Endothelial cell of umbilical vein (primary cell): Measurements from ENCODE around the gene PCDHGB7. TPM values are rescaled to one million over a fixed set of nuclear protein-coding genes. Genes with fewer than 3 reads are reported as not detected.
"Not testable (repeated sequence)": the region's sequence is repeated elsewhere in the genome, so short reads cannot be mapped to it uniquely, and the experiment has no call there.

Source experiments
- BruUV-seq: library from RNA; stranded (reverse); fragments of 400-500 nt; replicated peaks from 2 replicates; lab custom pipeline; 2021; lab: Mats Ljungman, UMichigan
- CTCF ChIA-PET: fragments of 300-600, 350-600 bp; sonication (Branson Sonifier 250); formaldehyde crosslinking; loops from one replicate; lab custom pipeline; 2021; ENCODE audit warnings: antibody characterized with exemption, inconsistent platforms; lab: Charles Lee
- POLR2A ChIA-PET: fragments of 300-600, 350-600 bp; sonication (Branson Sonifier 250); formaldehyde crosslinking; loops from one replicate; lab custom pipeline; 2021; ENCODE audit warnings: antibody characterized with exemption, inconsistent platforms; lab: Charles Lee
- DNase-seq: peaks from one replicate; pipeline ENCODE4 v3.0.0-alpha.2; 2011; ENCODE audit warnings: low read depth, low spot score
- FAIRE-seq: peaks from 2 replicates; lab custom pipeline; 2011; peaks lifted over from hg19 to GRCh38; lab: Jason Lieb, UNC
- H2AFZ ChIP-seq: 2 replicates; pipeline ENCODE4 v1.6.0; 2012; ENCODE audit warnings: low read depth, low read length, control low read depth, inconsistent platforms
- H3K27ac ChIP-seq: 2 replicates; pipeline ENCODE4 v1.5.1; 2011; ENCODE audit warnings: low read depth, mild to moderate bottlenecking, control low read depth, low read length, moderate library complexity; ENCODE audit not compliant: insufficient read depth
- H3K27me3 ChIP-seq, 2 experiments: 2 replicates each; pipeline versions ENCODE4 v1.6.0 to v1.6.1; 2011; ENCODE audit warnings: low read length in 2 of 2, mixed read lengths in 1 of 2; ENCODE audit not compliant: control insufficient read depth in 2 of 2, insufficient read depth in 2 of 2
- H3K36me3 ChIP-seq, 2 experiments: 2 replicates in 1 of 2; 3 replicates in 1 of 2; pipeline ENCODE4 v1.5.1; 2011; ENCODE audit warnings: low read length in 2 of 2, mild to moderate bottlenecking in 1 of 2, moderate library complexity in 1 of 2; ENCODE audit not compliant: control insufficient read depth in 2 of 2, insufficient read depth in 2 of 2; ENCODE audit errors: extremely low read depth in 1 of 2
- H3K4me1 ChIP-seq: 3 replicates; pipeline ENCODE4 v1.5.1; 2011; ENCODE audit warnings: mild to moderate bottlenecking, low read length; ENCODE audit not compliant: control insufficient read depth, insufficient read depth; ENCODE audit errors: extremely low read depth
- H3K4me2 ChIP-seq: 2 replicates; pipeline ENCODE4 v1.6.1; 2011; ENCODE audit warnings: low read length, control low read depth, mixed read lengths; ENCODE audit not compliant: insufficient read depth
- H3K4me3 ChIP-seq, 3 experiments: fragments of 200-600 bp in 1 of 3; sonication (generic), shearing (Covaris generic) in 1 of 3; replicated peaks in 1 of 3; 2 replicates each; pipeline ENCODE4 v1.5.1; 2011 to 2016; ENCODE audit warnings: control low read depth in 3 of 3, low read length in 3 of 3, mild to moderate bottlenecking in 2 of 3, inconsistent platforms in 1 of 3, low read depth in 1 of 3, moderate library complexity in 1 of 3; ENCODE audit not compliant: insufficient read depth in 1 of 3
- H3K79me2 ChIP-seq: 2 replicates; pipeline ENCODE4 v1.6.0; 2012; ENCODE audit warnings: low read length, inconsistent platforms; ENCODE audit not compliant: control insufficient read depth, insufficient read depth
- H3K9ac ChIP-seq: replicated peaks from 2 replicates; pipeline ENCODE3; 2011; ENCODE audit warnings: low read length, control low read depth; ENCODE audit not compliant: insufficient read depth; ENCODE audit errors: extremely low read depth
- H3K9me1 ChIP-seq: replicated peaks from 3 replicates; pipeline ENCODE4 v1.6.0; 2011; ENCODE audit warnings: mild to moderate bottlenecking, low read length; ENCODE audit not compliant: control insufficient read depth, insufficient read depth; ENCODE audit errors: extremely low read depth
- H3K9me3 ChIP-seq: replicated peaks from 2 replicates; pipeline ENCODE4 v1.5.1; 2012; ENCODE audit warnings: low read length, inconsistent platforms; ENCODE audit not compliant: control insufficient read depth, insufficient read depth
- H4K20me1 ChIP-seq: replicated peaks from 2 replicates; pipeline ENCODE3; 2011; ENCODE audit warnings: mild to moderate bottlenecking, low read length; ENCODE audit not compliant: control insufficient read depth, insufficient read depth; ENCODE audit errors: extremely low read depth
- CTCF ChIP-seq, 2 donors: IDR thresholded peaks; 1 replicate in 1 of 2; 2 replicates in 1 of 2; pipeline ENCODE4 v1.5.1; 2011; ENCODE audit warnings: low read length in 2 of 2, mild to moderate bottlenecking in 2 of 2, moderate library complexity in 2 of 2, control low read depth in 1 of 2, inconsistent platforms in 1 of 2, low read depth in 1 of 2; ENCODE audit not compliant: insufficient read depth in 1 of 2; ENCODE audit errors: extremely low read depth in 1 of 2
- EZH2 ChIP-seq: IDR thresholded peaks from 2 replicates; pipeline ENCODE4 v1.6.1; 2012; ENCODE audit warnings: borderline replicate concordance, low read depth, mild to moderate bottlenecking, moderate library complexity, low read length, inconsistent platforms; ENCODE audit not compliant: severe bottlenecking
- FOS ChIP-seq: IDR thresholded peaks from 2 replicates; pipeline ENCODE4 v1.6.1; 2011; ENCODE audit warnings: mild to moderate bottlenecking, low read length, moderate library complexity, borderline replicate concordance; ENCODE audit not compliant: insufficient read depth
- GATA2 ChIP-seq: IDR thresholded peaks from 2 replicates; pipeline ENCODE4 v1.7.0; 2011; ENCODE audit warnings: low read depth, mild to moderate bottlenecking, moderate library complexity, mixed read lengths, low read length; ENCODE audit not compliant: insufficient read length, insufficient read depth
- JUN ChIP-seq: IDR thresholded peaks from 2 replicates; pipeline ENCODE4 v1.6.1; 2011; ENCODE audit warnings: borderline replicate concordance, low read depth; ENCODE audit not compliant: insufficient read length, insufficient read depth
- MAX ChIP-seq: IDR thresholded peaks from 2 replicates; pipeline ENCODE4 v1.6.1; 2011; ENCODE audit not compliant: insufficient read depth, insufficient read length
- MYC ChIP-seq: IDR thresholded peaks from one replicate; pipeline ENCODE4 v1.6.1; 2011; ENCODE audit warnings: mild to moderate bottlenecking, low read depth, low read length
- POLR2A ChIP-seq: IDR thresholded peaks from 2 replicates; pipeline ENCODE4 v1.6.1; 2012; ENCODE audit warnings: low read depth, mild to moderate bottlenecking, control low read depth, low read length
- POLR2AphosphoS5 ChIP-seq: IDR thresholded peaks from 2 replicates; pipeline ENCODE4 v1.6.1; 2012; ENCODE audit warnings: low read depth, mild to moderate bottlenecking, control low read depth, low read length, moderate library complexity; ENCODE audit not compliant: insufficient read depth
- dilution Hi-C: fragments of 300-500 bp; cut with MboI; formaldehyde crosslinking; loops from one replicate; pipeline ENCODE4 v1.15.0; 2019; ENCODE audit warnings: low sequenced_read_pairs; ENCODE audit not compliant: extremely low pct_ligation_motif_present
- intact Hi-C: fragments of 100-400 bp; cut with micrococcal nuclease; formaldehyde crosslinking; loops from one replicate; pipeline ENCODE4 v1.10.0; 2022
- polyA plus RNA-seq, 4 experiments: library from polyadenylated mRNA; depleted of rRNA in 3 of 4; stranded (reverse) in 3 of 4; unstranded in 1 of 4; fragments of >200 nt; gene quantifications; 2 replicates each; pipeline versions ENCODE4 v1.2.1 to v1.2.3, GENCODE V29; 2011 to 2012; ENCODE audit warnings: missing spikeins in 1 of 4
- total RNA-seq: library from RNA; stranded (reverse); gene quantifications from 2 replicates; pipeline ENCODE4 v1.2.3, GENCODE V29; 2021

The PCDHGB7 gene
- total and polyA plus RNA-seq, 2 donors (not counting 3 experiments of a cell fraction or from before 2014, with no cell fraction given): 6.5 to 13.0 TPM

- intact Hi-C loops: no loop called here
- ChIA-PET POLR2A (interaction anchor here (1.1 to 1.9 kb wide), 2 partner anchors 127 to 133 kb away, joined by 3 to 10 read pairs; no protein-coding TSS in a partner anchor), CTCF (interaction anchor here (1.2 to 6.8 kb wide), 26 partner anchors 10 to 239 kb away, joined by 3 to 308 read pairs (median 20); partner anchors contain the start of genes PCDHB10, PCDHGA10, PCDHGA11 and PCDHGA3)
- FAIRE-seq: no peak
- Histone ChIP-seq H3K4me3 (peak overlapping the region in 2 of 3 experiments; percentile 40 to 67), H4K20me1 (no peaks in the 10 kb centered on the region), H2AFZ (peak overlapping the region; percentile 86), H3K9ac (no peak overlapping the region), H3K36me3 (no peaks in the 10 kb centered on the region), H3K9me1 (no peaks in the 10 kb centered on the region), H3K27ac (no peak overlapping the region), H3K27me3 (peaks cover 25 to 40% of the 10 kb centered on the region in 2 experiments), H3K4me1 (peaks cover 17% of the 10 kb centered on the region), H3K79me2 (no peaks in the 10 kb centered on the region), H3K4me2 (peak overlapping the region; percentile 93), H3K9me3 (no peaks in the 10 kb centered on the region)
- no peak for TF ChIP-seq POLR2A
- no peak for TF ChIP-seq POLR2AphosphoS5
- no peak for TF ChIP-seq FOS
- TF ChIP-seq GATA2: no peak
- TF ChIP-seq CTCF (IDR thresholded peaks at IDR 0.05; ENCODE audit: extremely low read depth in 1 of 2, insufficient read depth in 1 of 2, low read depth in 1 of 2, low read length in 2 of 2): no peak
- no peak for TF ChIP-seq MYC
- TF ChIP-seq MAX: no peak
- TF ChIP-seq EZH2: no peak
- TF ChIP-seq JUN: no peak
- DNase-seq: peak; percentile 33
- dilution Hi-C loops: no loop called here
- no TSS peak for BruUV-seq
Observed at GRCh38 chr5:141431286-141431685, 13.8 kb downstream of the PCDHGB7 start.

- CTCF ChIA-PET: interaction anchor here (1.2 to 6.8 kb wide), 8 partner anchors 11 to 131 kb away, joined by 3 to 308 read pairs (median 63); partner anchors contain the start of genes PCDHGA11, PCDHGB7 and PCDHGC4
- peak overlapping the region; percentile 93 for H3K4me2 ChIP-seq
- H3K9ac ChIP-seq, dilution Hi-C loops, H2AFZ ChIP-seq, H4K20me1 ChIP-seq, H3K36me3 ChIP-seq, H3K9me3 ChIP-seq, intact Hi-C loops, H3K4me3 ChIP-seq, BruUV-seq, FAIRE-seq, H3K9me1 ChIP-seq, POLR2A ChIA-PET, H3K27ac ChIP-seq, H3K79me2 ChIP-seq, DNase-seq: not testable (repeated sequence)
- peaks cover 20 to 32% of the 10 kb centered on the region in 2 experiments for H3K27me3 ChIP-seq
- H3K4me1 ChIP-seq: peaks cover 17% of the 10 kb centered on the region
Observed at GRCh38 chr5:141432308-141432707, 14.8 kb downstream of the PCDHGB7 start.
